ENCODE data around the gene SLC22A17.

Gene SLC22A17

GRCh38 chr14:23302290-23303225 lies 50.1 kb downstream of the SLC22A17 start, which contains the start of gene PPP1R3E:
TSS of gene PPP1R3E (minus strand) at chr14:23302859. CDS start at chr14:23302576, 283 bp downstream.
- DNase-seq: peak; percentile 87

DNA sequence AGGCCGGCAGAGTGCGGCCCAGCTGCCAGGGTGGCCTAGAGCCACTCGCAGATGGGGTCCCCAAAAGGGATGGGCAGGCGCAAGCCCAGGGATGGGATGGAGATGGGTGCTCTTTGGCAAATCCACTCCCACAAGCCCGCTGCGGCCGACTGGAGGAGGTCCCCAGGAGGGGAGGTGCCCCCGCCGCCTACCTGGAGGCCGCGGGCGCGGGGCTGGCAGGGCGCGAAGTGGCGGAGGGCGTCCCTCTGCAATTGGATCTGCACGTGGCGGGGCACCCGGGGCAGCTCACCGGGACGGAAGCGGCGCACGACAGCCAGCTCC lies 50.8 kb downstream of the SLC22A17 start:
- no peak for DNase-seq

GRCh38 chr14:23301288-23301968 lies 51.3 kb downstream of the SLC22A17 start:
- peak; percentile 100 for DNase-seq

GRCh38 chr14:23300687-23301223 lies 51.9 kb downstream of the SLC22A17 start:
- DNase-seq: peak; percentile 79

DNA sequence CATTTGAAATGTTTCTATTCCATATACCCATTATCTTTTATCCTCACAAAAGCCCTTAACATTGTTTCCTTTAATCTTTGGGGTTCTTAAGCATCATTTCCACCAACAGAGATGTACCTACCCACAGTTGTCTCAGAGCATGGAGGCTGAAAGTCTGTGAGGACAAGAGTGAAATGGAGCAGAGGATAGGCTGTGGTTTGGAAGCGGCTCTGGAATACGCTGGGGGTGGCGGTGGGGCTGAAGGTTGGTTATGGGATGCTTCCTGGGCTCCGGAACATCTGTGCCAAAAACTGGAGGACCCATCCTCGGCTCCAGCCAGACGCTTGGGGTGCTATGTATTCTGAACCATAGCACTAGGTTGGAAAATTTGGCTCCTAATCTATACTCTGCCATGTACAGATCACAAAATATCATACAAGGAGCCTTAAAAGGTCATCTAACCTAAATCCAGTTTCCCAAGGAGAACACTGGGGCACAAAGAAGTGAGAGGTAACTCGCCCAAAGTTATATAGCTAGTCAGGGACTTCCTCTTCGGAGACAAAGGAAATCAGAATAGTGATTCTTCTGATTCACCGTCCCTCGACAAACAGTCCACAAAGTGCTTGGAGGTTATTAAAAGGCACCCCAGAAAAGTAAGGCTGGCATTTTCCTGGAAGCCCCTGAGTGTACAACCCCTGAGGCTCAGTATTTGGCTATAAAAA lies 52.6 kb downstream of the SLC22A17 start:
- DNase-seq: no peak

DNA sequence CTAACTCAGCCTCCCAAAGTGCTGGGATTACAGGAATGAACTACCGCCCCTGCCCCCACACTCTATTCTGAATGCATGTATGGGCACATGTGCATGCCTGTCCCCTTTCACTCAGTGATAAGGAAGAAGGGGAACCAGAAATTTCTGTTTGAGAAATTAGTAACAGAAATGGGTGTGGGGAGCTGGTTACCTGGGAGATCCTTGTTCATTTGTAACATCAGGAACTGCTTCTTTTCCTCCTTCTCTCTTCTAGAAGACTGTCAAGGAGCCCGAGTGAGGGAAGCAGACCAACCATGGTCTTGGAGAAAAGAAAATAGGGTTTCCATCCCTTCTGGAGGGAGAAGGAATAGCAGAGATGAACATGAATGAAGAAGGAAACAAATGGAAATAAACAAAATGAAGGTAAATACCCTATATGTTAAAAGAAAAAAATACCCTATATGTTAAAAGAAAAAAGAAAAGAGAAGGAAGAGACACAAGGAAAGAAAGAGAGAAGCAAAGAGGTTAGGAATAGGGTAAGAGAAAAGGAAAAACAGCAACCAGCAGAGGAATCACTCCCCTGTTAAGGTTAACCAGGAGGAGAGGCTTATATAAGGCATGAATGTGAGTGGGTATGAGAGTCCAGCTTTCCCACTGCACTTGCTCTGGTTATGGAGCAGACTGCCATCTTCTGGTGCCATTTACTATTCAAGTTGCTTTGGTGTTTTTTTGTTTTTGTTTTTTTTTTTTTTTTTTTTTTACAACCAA lies 53.3 kb downstream of the SLC22A17 start:
- no peak for DNase-seq

DNA sequence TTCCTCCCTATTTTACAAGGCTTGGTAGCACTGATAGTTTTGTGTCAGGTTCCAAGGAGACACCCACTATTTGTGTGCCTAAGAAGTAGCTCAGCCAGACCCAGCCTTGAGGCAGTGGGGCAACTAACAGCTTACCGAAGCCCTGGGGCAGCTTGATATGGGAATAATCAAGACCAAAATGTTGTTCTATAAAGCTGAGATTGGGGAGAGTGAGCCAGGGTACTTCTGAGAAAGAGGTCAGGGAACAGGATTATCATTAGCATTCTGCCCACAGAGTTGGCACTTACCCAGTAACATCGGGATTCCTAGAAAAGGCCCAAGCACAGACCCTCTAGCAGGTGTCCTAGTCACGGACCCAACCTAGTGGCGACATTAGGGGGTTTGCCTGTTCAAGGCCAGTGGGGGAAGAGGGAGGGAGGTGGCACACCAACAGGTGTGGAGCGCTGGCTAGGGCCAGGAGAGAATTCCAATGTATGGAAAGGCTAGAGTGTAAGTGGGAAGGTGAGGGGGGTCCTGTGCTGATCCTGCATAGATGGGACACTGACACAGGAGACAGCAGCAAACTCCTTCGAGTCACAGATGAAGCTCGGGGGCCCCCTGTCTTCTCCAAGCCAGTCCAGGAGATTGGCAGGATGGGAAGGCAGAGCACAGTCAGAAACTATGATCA lies 54.9 kb downstream of the SLC22A17 start:
- DNase-seq: no peak

GRCh38 chr14:23297096-23297495 lies 55.6 kb downstream of the SLC22A17 start:
- DNase-seq: no peak
